CD14-positive monocyte (primary cell): ENCODE data around the gene RANBP1. TPM values are rescaled to one million over a fixed set of nuclear protein-coding genes. Genes with fewer than 3 reads are reported as not detected.

Experiments
- DNase-seq, 3 donors: peaks; one replicate each; pipeline ENCODE4 v3.0.0-alpha.2; 2011 to 2022
- H2AFZ ChIP-seq: 2 replicates; pipeline ENCODE4 v1.6.0; 2012; ENCODE audit warnings: mild to moderate bottlenecking, low read depth, low read length, inconsistent platforms; ENCODE audit not compliant: insufficient read depth, poor library complexity, severe bottlenecking
- H3K27ac ChIP-seq, 2 donors: 1 replicate in 1 of 2; 2 replicates in 1 of 2; pipeline ENCODE4 v1.5.1; 2012 to 2013; ENCODE audit warnings: low read length in 2 of 2, control low read depth in 1 of 2, inconsistent platforms in 1 of 2, low read depth in 1 of 2, mild to moderate bottlenecking in 1 of 2
- H3K27me3 ChIP-seq, 2 donors: one replicate each; pipeline versions ENCODE4 v1.6.0 to v1.6.1; 2011 to 2013; ENCODE audit warnings: low read length in 2 of 2; ENCODE audit not compliant: control insufficient read depth in 2 of 2, insufficient read depth in 2 of 2
- H3K36me3 ChIP-seq, 2 donors: replicated peaks in 1 of 2; 1 replicate in 1 of 2; 2 replicates in 1 of 2; pipeline versions ENCODE4 v1.5.1 to v1.6.1; 2012 to 2013; ENCODE audit warnings: low read length in 2 of 2, control low read depth in 1 of 2, inconsistent platforms in 1 of 2, mild to moderate bottlenecking in 1 of 2; ENCODE audit not compliant: insufficient read depth in 2 of 2, control insufficient read depth in 1 of 2
- H3K4me1 ChIP-seq, 2 donors: 1 replicate in 1 of 2; 2 replicates in 1 of 2; pipeline versions ENCODE4 v1.5.1 to v1.6.1; 2012 to 2013; ENCODE audit warnings: low read length in 2 of 2, control low read depth in 1 of 2, inconsistent platforms in 1 of 2, mild to moderate bottlenecking in 1 of 2, moderate library complexity in 1 of 2; ENCODE audit not compliant: insufficient read depth in 2 of 2, control insufficient read depth in 1 of 2
- H3K4me2 ChIP-seq: replicated peaks from 2 replicates; pipeline ENCODE3; 2012; ENCODE audit warnings: low read length, moderate library complexity, mild to moderate bottlenecking; ENCODE audit not compliant: poor library complexity, severe bottlenecking; ENCODE audit errors: extremely low read depth
- H3K4me3 ChIP-seq, 3 experiments: fragments of 200-600 bp in 1 of 3; sonication (generic) in 1 of 3; replicated peaks in 1 of 3; 1 replicate in 2 of 3; 2 replicates in 1 of 3; pipeline ENCODE4 v1.5.1; 2011 to 2013; ENCODE audit warnings: low read length in 3 of 3, mild to moderate bottlenecking in 3 of 3, control low read depth in 2 of 3, low read depth in 2 of 3, inconsistent platforms in 1 of 3, moderate library complexity in 1 of 3
- H3K79me2 ChIP-seq: 2 replicates; pipeline ENCODE4 v1.6.0; 2012; ENCODE audit warnings: mild to moderate bottlenecking, control low read depth, inconsistent platforms, low read length, moderate library complexity; ENCODE audit not compliant: insufficient read depth
- H3K9ac ChIP-seq: 2 replicates; pipeline ENCODE4 v1.6.0; 2017; ENCODE audit warnings: low read length, mild to moderate bottlenecking; ENCODE audit not compliant: insufficient read depth, poor library complexity, severe bottlenecking
- H3K9me3 ChIP-seq, 2 donors: replicated peaks in 1 of 2; 1 replicate in 1 of 2; 2 replicates in 1 of 2; pipeline versions ENCODE4 v1.5.1 to v1.6.1; 2012 to 2013; ENCODE audit warnings: low read length in 2 of 2, control low read depth in 1 of 2; ENCODE audit not compliant: control insufficient read depth in 1 of 2, insufficient read depth in 1 of 2
- H4K20me1 ChIP-seq: 2 replicates; pipeline ENCODE4 v1.6.0; 2012; ENCODE audit warnings: mild to moderate bottlenecking, low read length, control low read depth, moderate library complexity; ENCODE audit not compliant: insufficient read depth
- H3K27ac Mint-ChIP-seq, 7 donors: one replicate each; pipeline ENCODE4 v1.8.0; 2020; ENCODE audit warnings: mild to moderate bottlenecking in 7 of 7, mixed read lengths in 7 of 7, moderate library complexity in 6 of 7, inconsistent platforms in 2 of 7
- H3K27me3 Mint-ChIP-seq, 3 donors: one replicate each; pipeline ENCODE4 v1.8.0; 2021 to 2022; ENCODE audit warnings: low read depth in 3 of 3, mild to moderate bottlenecking in 3 of 3, mixed read lengths in 3 of 3, moderate library complexity in 3 of 3, inconsistent platforms in 1 of 3
- H3K36me3 Mint-ChIP-seq, 2 donors: one replicate each; pipeline ENCODE4 v1.8.0; 2020; ENCODE audit warnings: mixed read lengths in 2 of 2, inconsistent platforms in 1 of 2, mild to moderate bottlenecking in 1 of 2
- H3K4me1 Mint-ChIP-seq: one replicate; pipeline ENCODE4 v1.8.0; 2020; ENCODE audit warnings: mild to moderate bottlenecking, mixed read lengths
- H3K4me3 Mint-ChIP-seq, 2 donors: one replicate each; pipeline ENCODE4 v1.8.0; 2020; ENCODE audit warnings: mild to moderate bottlenecking in 2 of 2, mixed read lengths in 2 of 2, moderate library complexity in 1 of 2
- H3K9me3 Mint-ChIP-seq, 7 donors: one replicate each; pipeline ENCODE4 v1.8.0; 2020 to 2022; ENCODE audit warnings: mixed read lengths in 7 of 7, mild to moderate bottlenecking in 6 of 7, moderate library complexity in 6 of 7, inconsistent platforms in 2 of 7
- CTCF ChIP-seq: fragments of 200-600 bp; IDR thresholded peaks from one replicate; pipeline ENCODE4 v1.8.0; 2022; ENCODE audit warnings: antibody characterized with exemption, mild to moderate bottlenecking
- WGBS: methylation state at CpG from one replicate; pipeline ENCODE4 v1.1.5; 2013; ENCODE audit warnings: missing lambda C conversion rate; ENCODE audit not compliant: insufficient coverage; 5-methylcytosine and 5-hydroxymethylcytosine counted together
- intact Hi-C, 2 donors: fragments of 100-400 bp; cut with micrococcal nuclease; formaldehyde crosslinking; loops; one replicate each; pipeline versions ENCODE4 v1.15.0 to v1.15.1; 2023
- polyA plus RNA-seq, 3 donors: library from polyadenylated mRNA; depleted of rRNA in 1 of 3; unstranded in 2 of 3; stranded (reverse) in 1 of 3; fragments of 300-500 nt in 2 of 3; fragments of >200 nt in 1 of 3; fragmentation: Illumina TruSeq in 2 of 3; gene quantifications; 1 replicate in 2 of 3; 2 replicates in 1 of 3; pipeline ENCODE4 v1.2.3, GENCODE V29; 2012 to 2021

The RANBP1 gene
- polyA plus RNA-seq, 3 donors, result 45.0 to 52.3 (median 47.4) TPM

- H3K36me3 Mint-ChIP-seq, result peaks cover 67 to 71% of the 10 kb centered on the region in 2 donors
Observed at GRCh38 chr22:20086763-20087162, 29.1 kb upstream of the RANBP1 start.

More at GRCh38 chr22:20086763-20087162, 29.1 kb upstream of the RANBP1 start:
- Histone ChIP-seq H2AFZ (no peak overlapping the region), H3K4me2 (no peak overlapping the region), H3K79me2 (peaks cover 53% of the 10 kb centered on the region), H3K27ac (no peak overlapping the region), H3K9me3 (no peaks in the 10 kb centered on the region), H4K20me1 (peaks cover 42% of the 10 kb centered on the region), H3K27me3 (no peaks in the 10 kb centered on the region), H3K36me3 (peaks cover 62 to 69% of the 10 kb centered on the region in 2 donors), H3K4me1 (no peaks in the 10 kb centered on the region), H3K4me3 (no peak overlapping the region), H3K9ac (no peak overlapping the region)
- H3K4me3 Mint-ChIP-seq, result no peak overlapping the region
- H3K27me3 Mint-ChIP-seq, result peaks cover 0 to 1% (median 0%) of the 10 kb centered on the region in 3 donors
- intact Hi-C loops, result no loop called here
- H3K9me3 Mint-ChIP-seq, result no peaks in the 10 kb centered on the region
- no peak overlapping the region for H3K27ac Mint-ChIP-seq
- DNase-seq, result no peak
- no peak for TF ChIP-seq CTCF
- H3K4me1 Mint-ChIP-seq, result peaks cover 20% of the 10 kb centered on the region
- WGBS, result 100% methylated on average over 5 of the region's 5 CpGs
